Memory B cell (primary cell): Measurements from ENCODE around the gene KCNG4.

Source experiments
- ATAC-seq: fragments of 150-1000 bp; cut with Tn5 transposase; 2 replicates; pipeline ENCODE4 v1.10.0; 2021; ENCODE audit warnings: low read depth, mild to moderate bottlenecking, moderate library complexity
- DNase-seq, 2 donors: peaks; one replicate each; pipeline ENCODE4 v3.0.0; 2022; ENCODE audit warnings: low spot score in 2 of 2
- H3K27ac Mint-ChIP-seq: one replicate; pipeline ENCODE4 v1.8.0; 2022; ENCODE audit warnings: mild to moderate bottlenecking, moderate library complexity, mixed read lengths
- H3K27me3 Mint-ChIP-seq: one replicate; pipeline ENCODE4 v1.8.0; 2022; ENCODE audit warnings: mixed read lengths
- H3K36me3 Mint-ChIP-seq: one replicate; pipeline ENCODE4 v1.8.0; 2022; ENCODE audit warnings: mild to moderate bottlenecking, mixed read lengths
- H3K4me1 Mint-ChIP-seq: one replicate; pipeline ENCODE4 v1.8.0; 2022; ENCODE audit warnings: mixed read lengths
- H3K4me3 Mint-ChIP-seq: one replicate; pipeline ENCODE4 v1.8.0; 2022; ENCODE audit warnings: mild to moderate bottlenecking, moderate library complexity, mixed read lengths
- H3K9me3 Mint-ChIP-seq: one replicate; pipeline ENCODE4 v1.8.0; 2022; ENCODE audit warnings: mixed read lengths

Gene KCNG4

GRCh38 chr16:84239909-84240308, at the start of gene KCNG4:
TSS of gene KCNG4 (minus strand) at chr16:84240012. CDS start at chr16:84237485, 2,527 bp downstream.
- no peaks in the 10 kb centered on the region for H3K36me3 Mint-ChIP-seq
- peaks cover 17% of the 10 kb centered on the region for H3K27me3 Mint-ChIP-seq
- ATAC-seq (no peak), DNase-seq (no peak)
- peaks cover 4% of the 10 kb centered on the region for H3K9me3 Mint-ChIP-seq
- no peak within 1 kb of the TSS for H3K4me3 Mint-ChIP-seq
- no peaks in the 10 kb centered on the region for H3K4me1 Mint-ChIP-seq
- no peak within 1 kb of the TSS for H3K27ac Mint-ChIP-seq

GRCh38 chr16:84288902-84289301, 49.1 kb upstream of the KCNG4 start:
- Mint-ChIP-seq H3K36me3 (no peaks in the 10 kb centered on the region), H3K4me1 (peaks cover 2% of the 10 kb centered on the region), H3K27ac (no peak overlapping the region), H3K27me3 (peaks cover 26% of the 10 kb centered on the region), H3K9me3 (no peaks in the 10 kb centered on the region), H3K4me3 (no peak overlapping the region)
- ATAC-seq (no peak), DNase-seq (no peak)

- DNase-seq (no peak), ATAC-seq (no peak)
- Mint-ChIP-seq H3K9me3 (no peaks in the 10 kb centered on the region), H3K36me3 (no peaks in the 10 kb centered on the region), H3K4me3 (no peak overlapping the region), H3K27ac (no peak overlapping the region), H3K27me3 (peaks cover 30% of the 10 kb centered on the region), H3K4me1 (peaks cover 5% of the 10 kb centered on the region)
Measured at GRCh38 chr16:84286578-84287240, 46.9 kb upstream of the KCNG4 start.

- DNase-seq (no peak), ATAC-seq (no peak)
- no peak overlapping the region for H3K27ac Mint-ChIP-seq
- no peaks in the 10 kb centered on the region for H3K9me3 Mint-ChIP-seq
- peaks cover 2% of the 10 kb centered on the region for H3K4me1 Mint-ChIP-seq
- no peak overlapping the region for H3K4me3 Mint-ChIP-seq
- peaks cover 25% of the 10 kb centered on the region for H3K27me3 Mint-ChIP-seq
- H3K36me3 Mint-ChIP-seq = no peaks in the 10 kb centered on the region
Measured at GRCh38 chr16:84284154-84284722, 44.4 kb upstream of the KCNG4 start.

GRCh38 chr16:84283314-84284153, 43.7 kb upstream of the KCNG4 start:
- peaks cover 24% of the 10 kb centered on the region for H3K27me3 Mint-ChIP-seq
- no peak overlapping the region for H3K27ac Mint-ChIP-seq
- no peak overlapping the region for H3K4me3 Mint-ChIP-seq
- H3K4me1 Mint-ChIP-seq = peaks cover 2% of the 10 kb centered on the region
- H3K36me3 Mint-ChIP-seq = no peaks in the 10 kb centered on the region
- ATAC-seq = no peak
- no peak for DNase-seq
- H3K9me3 Mint-ChIP-seq = no peaks in the 10 kb centered on the region

GRCh38 chr16:84282533-84282932, 42.7 kb upstream of the KCNG4 start:
- Mint-ChIP-seq H3K4me3 (no peak overlapping the region), H3K36me3 (no peaks in the 10 kb centered on the region)

GRCh38 chr16:84281074-84281473, 41.3 kb upstream of the KCNG4 start:
- no peaks in the 10 kb centered on the region for H3K36me3 Mint-ChIP-seq
- no peak overlapping the region for H3K4me3 Mint-ChIP-seq
- H3K27ac Mint-ChIP-seq = no peak overlapping the region
- ATAC-seq (no peak), DNase-seq (no peak)
- H3K4me1 Mint-ChIP-seq = peaks cover 2% of the 10 kb centered on the region
- peaks cover 17% of the 10 kb centered on the region for H3K27me3 Mint-ChIP-seq
- no peaks in the 10 kb centered on the region for H3K9me3 Mint-ChIP-seq

More at GRCh38 chr16:84282533-84282932, 42.7 kb upstream of the KCNG4 start:
- Mint-ChIP-seq H3K27ac (no peak overlapping the region), H3K27me3 (peaks cover 18% of the 10 kb centered on the region), H3K4me1 (peaks cover 2% of the 10 kb centered on the region), H3K9me3 (no peaks in the 10 kb centered on the region)
- no peak for DNase-seq
- ATAC-seq = no peak

- no peak for DNase-seq
- Mint-ChIP-seq H3K4me3 (no peak overlapping the region), H3K27me3 (peaks cover 16% of the 10 kb centered on the region), H3K4me1 (peaks cover 2% of the 10 kb centered on the region), H3K9me3 (no peaks in the 10 kb centered on the region), H3K27ac (no peak overlapping the region), H3K36me3 (no peaks in the 10 kb centered on the region)
- ATAC-seq = no peak
Measured at GRCh38 chr16:84279881-84280280, 40.1 kb upstream of the KCNG4 start.

- DNase-seq (no peak), ATAC-seq (no peak)
- Mint-ChIP-seq H3K27me3 (peaks cover 15% of the 10 kb centered on the region), H3K27ac (no peak overlapping the region), H3K4me3 (no peak overlapping the region), H3K36me3 (no peaks in the 10 kb centered on the region), H3K9me3 (no peaks in the 10 kb centered on the region), H3K4me1 (peaks cover 2% of the 10 kb centered on the region)
Measured at GRCh38 chr16:84278968-84279367, 39.2 kb upstream of the KCNG4 start.

GRCh38 chr16:84278333-84278732, 38.5 kb upstream of the KCNG4 start:
- no peaks in the 10 kb centered on the region for H3K36me3 Mint-ChIP-seq
- no peak overlapping the region for H3K27ac Mint-ChIP-seq
- DNase-seq (no peak), ATAC-seq (no peak)
- H3K4me1 Mint-ChIP-seq = peaks cover 2% of the 10 kb centered on the region
- H3K27me3 Mint-ChIP-seq = peaks cover 10% of the 10 kb centered on the region
- no peak overlapping the region for H3K4me3 Mint-ChIP-seq
- no peaks in the 10 kb centered on the region for H3K9me3 Mint-ChIP-seq

- Mint-ChIP-seq H3K36me3 (no peaks in the 10 kb centered on the region), H3K27ac (no peak overlapping the region), H3K27me3 (peaks cover 5% of the 10 kb centered on the region), H3K4me1 (no peaks in the 10 kb centered on the region), H3K4me3 (no peak overlapping the region), H3K9me3 (no peaks in the 10 kb centered on the region)
- DNase-seq = peak; percentile 52 to 61
- ATAC-seq = peak; percentile 73
Measured at GRCh38 chr16:84277244-84277823, 37.5 kb upstream of the KCNG4 start.

GRCh38 chr16:84275585-84276151, 35.9 kb upstream of the KCNG4 start:
- ATAC-seq (no peak), DNase-seq (no peak)
- no peaks in the 10 kb centered on the region for H3K36me3 Mint-ChIP-seq
- H3K9me3 Mint-ChIP-seq = no peaks in the 10 kb centered on the region
- no peak overlapping the region for H3K4me3 Mint-ChIP-seq
- H3K4me1 Mint-ChIP-seq = no peaks in the 10 kb centered on the region
- peaks cover 4% of the 10 kb centered on the region for H3K27me3 Mint-ChIP-seq
- no peak overlapping the region for H3K27ac Mint-ChIP-seq

- Mint-ChIP-seq H3K4me1 (no peaks in the 10 kb centered on the region), H3K9me3 (no peaks in the 10 kb centered on the region), H3K27ac (no peak overlapping the region), H3K36me3 (no peaks in the 10 kb centered on the region), H3K27me3 (peaks cover 4% of the 10 kb centered on the region), H3K4me3 (no peak overlapping the region)
- DNase-seq (no peak), ATAC-seq (no peak)
Measured at GRCh38 chr16:84274515-84274914, 34.7 kb upstream of the KCNG4 start.
